Loucy (cell line): ENCODE data around the gene PRG2.

Source experiments
- EZH2phosphoT487 ChIP-seq: fragments of 200-600 bp; IDR thresholded peaks from 2 replicates; pipeline ENCODE4 v1.6.1; 2018; ENCODE audit warnings: antibody characterized with exemption, mild to moderate bottlenecking, moderate library complexity, borderline replicate concordance
- TF ChIP-seq, protein P1 (sequence below): fragments of 200-600 bp; sonication (generic); conservative IDR thresholded peaks from 2 replicates; pipeline ENCODE4 v1.5.1; 2014; ENCODE audit warnings: mild to moderate bottlenecking, antibody characterized with exemption, low read length

GRCh38 chr11:57421805-57422204 lies 31.4 kb upstream of the PRG2 start:
- TF ChIP-seq, protein P1, sequence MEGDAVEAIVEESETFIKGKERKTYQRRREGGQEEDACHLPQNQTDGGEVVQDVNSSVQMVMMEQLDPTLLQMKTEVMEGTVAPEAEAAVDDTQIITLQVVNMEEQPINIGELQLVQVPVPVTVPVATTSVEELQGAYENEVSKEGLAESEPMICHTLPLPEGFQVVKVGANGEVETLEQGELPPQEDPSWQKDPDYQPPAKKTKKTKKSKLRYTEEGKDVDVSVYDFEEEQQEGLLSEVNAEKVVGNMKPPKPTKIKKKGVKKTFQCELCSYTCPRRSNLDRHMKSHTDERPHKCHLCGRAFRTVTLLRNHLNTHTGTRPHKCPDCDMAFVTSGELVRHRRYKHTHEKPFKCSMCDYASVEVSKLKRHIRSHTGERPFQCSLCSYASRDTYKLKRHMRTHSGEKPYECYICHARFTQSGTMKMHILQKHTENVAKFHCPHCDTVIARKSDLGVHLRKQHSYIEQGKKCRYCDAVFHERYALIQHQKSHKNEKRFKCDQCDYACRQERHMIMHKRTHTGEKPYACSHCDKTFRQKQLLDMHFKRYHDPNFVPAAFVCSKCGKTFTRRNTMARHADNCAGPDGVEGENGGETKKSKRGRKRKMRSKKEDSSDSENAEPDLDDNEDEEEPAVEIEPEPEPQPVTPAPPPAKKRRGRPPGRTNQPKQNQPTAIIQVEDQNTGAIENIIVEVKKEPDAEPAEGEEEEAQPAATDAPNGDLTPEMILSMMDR = no peak
- no peak for TF ChIP-seq EZH2phosphoT487
